ENCODE measurements around the gene ELMO1.

ELMO1 gene, protein sequence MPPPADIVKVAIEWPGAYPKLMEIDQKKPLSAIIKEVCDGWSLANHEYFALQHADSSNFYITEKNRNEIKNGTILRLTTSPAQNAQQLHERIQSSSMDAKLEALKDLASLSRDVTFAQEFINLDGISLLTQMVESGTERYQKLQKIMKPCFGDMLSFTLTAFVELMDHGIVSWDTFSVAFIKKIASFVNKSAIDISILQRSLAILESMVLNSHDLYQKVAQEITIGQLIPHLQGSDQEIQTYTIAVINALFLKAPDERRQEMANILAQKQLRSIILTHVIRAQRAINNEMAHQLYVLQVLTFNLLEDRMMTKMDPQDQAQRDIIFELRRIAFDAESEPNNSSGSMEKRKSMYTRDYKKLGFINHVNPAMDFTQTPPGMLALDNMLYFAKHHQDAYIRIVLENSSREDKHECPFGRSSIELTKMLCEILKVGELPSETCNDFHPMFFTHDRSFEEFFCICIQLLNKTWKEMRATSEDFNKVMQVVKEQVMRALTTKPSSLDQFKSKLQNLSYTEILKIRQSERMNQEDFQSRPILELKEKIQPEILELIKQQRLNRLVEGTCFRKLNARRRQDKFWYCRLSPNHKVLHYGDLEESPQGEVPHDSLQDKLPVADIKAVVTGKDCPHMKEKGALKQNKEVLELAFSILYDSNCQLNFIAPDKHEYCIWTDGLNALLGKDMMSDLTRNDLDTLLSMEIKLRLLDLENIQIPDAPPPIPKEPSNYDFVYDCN

GRCh38 chr7:37448636-37449361 lies at the start of gene ELMO1:
ELMO1 (minus strand) TSS chr7:37448864; CDS start chr7:37342690, 106,174 bp downstream.
- DNase-seq = peak; percentile 89

DNA sequence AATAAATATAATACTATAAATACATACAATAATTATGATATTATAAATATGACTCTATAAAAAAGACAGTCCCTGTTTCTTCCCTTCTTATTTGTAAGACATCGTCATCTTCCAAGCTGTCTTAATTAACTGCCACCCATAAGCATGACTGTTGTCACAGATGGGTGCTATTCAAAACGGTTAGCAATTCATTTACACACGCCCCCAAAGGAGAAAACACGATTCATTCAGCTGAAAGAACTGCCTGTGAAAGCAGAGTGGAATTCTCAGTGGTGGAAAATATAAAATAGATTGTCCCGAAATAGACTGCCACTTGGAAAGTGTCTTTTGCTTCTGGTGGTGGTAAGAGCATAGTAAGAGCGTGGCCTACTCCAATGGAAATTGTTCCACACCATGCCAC lies 48.9 kb upstream of the ELMO1 start:
- no peak for DNase-seq

DNA sequence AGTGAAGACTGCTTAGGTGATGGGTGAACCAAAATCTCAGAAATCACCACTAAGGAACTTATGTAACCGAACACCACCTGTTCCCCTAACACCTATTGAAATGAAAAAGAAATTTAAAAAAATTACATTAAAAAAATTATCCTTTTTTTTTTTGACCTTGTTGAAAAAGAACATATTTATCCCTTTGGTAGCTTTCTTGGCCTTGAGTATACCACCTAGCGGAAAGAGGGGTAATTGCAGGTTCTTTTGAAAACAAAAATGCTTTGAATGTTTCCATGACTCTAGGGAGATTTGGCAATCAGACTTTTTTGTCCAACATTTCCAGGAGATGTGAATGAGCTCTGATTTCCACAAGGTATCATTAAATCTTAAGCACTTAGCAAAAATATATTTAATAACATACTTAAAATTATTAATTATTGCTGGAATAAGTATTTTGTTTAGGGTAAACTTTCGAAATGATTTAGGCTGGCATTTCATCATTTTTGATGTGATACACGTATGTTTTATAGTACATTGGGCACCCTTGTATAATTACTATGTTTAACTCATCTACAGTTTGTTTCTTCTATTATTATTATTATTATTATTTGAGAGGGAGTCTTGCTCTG lies 47.0 kb upstream of the ELMO1 start:
- DNase-seq = peak; percentile 67

GRCh38 chr7:37494926-37495325 lies 46.3 kb upstream of the ELMO1 start:
- peak; percentile 82 for DNase-seq

- DNase-seq = no peak
Observed at GRCh38 chr7:37493810-37494209, 45.1 kb upstream of the ELMO1 start.

- no peak for DNase-seq
Observed at GRCh38 chr7:37493123-37493522, 44.5 kb upstream of the ELMO1 start.

GRCh38 chr7:37491919-37492694 lies 43.4 kb upstream of the ELMO1 start:
- DNase-seq = no peak

GRCh38 chr7:37489703-37490102 lies 41.0 kb upstream of the ELMO1 start:
- DNase-seq = no peak

DNA sequence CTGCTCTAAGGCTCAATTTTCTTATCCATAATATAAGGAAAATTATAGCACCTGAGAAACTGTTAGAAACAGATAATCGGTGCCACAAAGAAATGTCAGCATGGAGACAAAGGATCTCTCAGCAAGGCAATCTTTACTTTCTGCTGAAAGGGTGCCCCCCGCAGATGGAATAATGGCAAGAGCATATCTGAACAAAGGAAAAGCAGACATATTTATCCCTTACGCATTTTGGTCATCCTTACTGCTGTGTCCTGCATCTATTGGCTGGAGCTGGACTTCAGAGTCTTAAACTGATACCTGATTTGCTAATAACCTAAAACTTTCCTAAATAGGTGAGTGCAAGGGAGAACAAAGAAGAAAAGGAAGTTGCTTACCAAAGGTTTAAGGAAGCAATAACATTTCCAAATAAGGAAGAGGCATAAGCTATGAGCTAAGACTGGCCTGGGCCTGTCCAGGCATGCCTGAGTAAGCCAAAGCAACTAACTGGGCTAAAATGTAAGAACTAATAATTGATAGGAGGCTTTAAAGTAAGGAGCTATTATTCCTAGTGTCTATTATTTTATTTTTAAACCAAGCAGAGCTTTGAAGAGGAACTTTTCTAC lies 39.6 kb upstream of the ELMO1 start:
- DNase-seq = peak; percentile 47

GRCh38 chr7:37484426-37485073 lies 35.9 kb upstream of the ELMO1 start:
- DNase-seq = no peak

GRCh38 chr7:37483627-37484026 lies 35.0 kb upstream of the ELMO1 start:
- DNase-seq = no peak

DNA sequence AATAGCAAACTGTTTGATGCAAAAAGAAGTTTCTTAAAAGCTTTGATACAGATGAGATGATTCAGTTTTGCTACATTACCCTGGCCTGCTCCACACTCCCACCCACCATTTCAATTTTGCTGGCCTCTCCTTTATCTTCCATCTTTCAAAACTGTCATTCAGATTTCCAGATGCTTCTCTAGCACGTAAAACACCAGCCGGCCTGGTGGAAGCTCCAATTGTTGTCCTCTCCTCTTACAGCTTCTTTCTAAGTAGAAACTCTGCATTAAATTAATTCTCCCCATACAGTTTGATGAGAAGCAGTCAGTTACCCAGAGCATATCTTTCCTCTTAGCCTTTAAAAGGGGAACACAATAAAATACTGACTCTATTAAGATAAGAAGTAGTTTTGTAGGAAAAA lies 34.3 kb upstream of the ELMO1 start:
- no peak for DNase-seq

GRCh38 chr7:37482505-37482904 lies 33.8 kb upstream of the ELMO1 start:
- no peak for DNase-seq

GRCh38 chr7:37481722-37482288 lies 33.1 kb upstream of the ELMO1 start:
- no peak for DNase-seq

DNA sequence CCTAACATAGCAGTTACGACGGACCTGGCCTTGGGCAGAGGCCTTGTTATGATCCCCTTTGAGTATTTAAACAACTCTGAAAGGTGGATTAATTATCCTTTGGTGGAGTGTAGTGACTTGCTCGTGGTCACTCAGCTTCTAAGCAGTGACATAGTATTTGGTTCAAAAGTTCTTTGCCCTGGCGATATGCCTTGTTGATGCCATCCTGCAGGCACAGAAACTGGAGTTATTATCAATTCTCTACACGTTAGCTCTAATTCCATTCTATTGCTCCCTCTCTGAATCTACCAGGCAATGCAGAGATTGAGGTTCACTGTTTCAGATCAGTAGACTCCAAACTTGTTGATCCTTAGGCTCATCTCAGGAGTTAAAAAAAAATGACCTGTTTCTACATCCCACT lies 32.5 kb upstream of the ELMO1 start:
- no peak for DNase-seq

GRCh38 chr7:37480041-37481031 lies 31.7 kb upstream of the ELMO1 start:
- DNase-seq = peak; percentile 67

DNA sequence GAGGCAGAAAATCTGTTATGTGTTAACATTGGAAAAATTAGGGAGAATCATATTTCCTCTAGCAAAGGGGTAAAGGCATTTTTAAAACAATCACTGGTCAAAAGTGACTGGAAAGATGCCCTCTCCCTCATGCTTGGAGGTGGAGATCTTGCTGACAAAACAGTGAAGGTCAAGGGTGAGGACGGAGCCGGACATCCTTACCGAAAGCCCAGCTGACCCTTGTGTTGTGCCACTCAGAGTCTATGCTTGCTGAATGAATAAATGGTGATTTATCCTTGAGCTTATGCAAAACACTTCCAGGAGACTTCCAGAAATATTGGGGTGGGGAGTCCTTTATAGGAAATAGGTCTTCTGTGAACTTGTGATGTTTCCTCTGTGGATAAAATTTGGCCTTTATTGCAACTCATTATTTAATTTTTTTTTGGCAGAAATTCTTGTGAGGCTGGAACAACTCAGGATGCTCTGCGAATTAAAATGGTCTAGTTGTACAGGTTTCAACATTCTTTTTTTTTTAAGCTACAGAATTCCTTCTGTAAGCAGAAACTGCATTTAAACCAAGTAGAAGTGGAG lies 28.3 kb upstream of the ELMO1 start:
- no peak for DNase-seq

DNA sequence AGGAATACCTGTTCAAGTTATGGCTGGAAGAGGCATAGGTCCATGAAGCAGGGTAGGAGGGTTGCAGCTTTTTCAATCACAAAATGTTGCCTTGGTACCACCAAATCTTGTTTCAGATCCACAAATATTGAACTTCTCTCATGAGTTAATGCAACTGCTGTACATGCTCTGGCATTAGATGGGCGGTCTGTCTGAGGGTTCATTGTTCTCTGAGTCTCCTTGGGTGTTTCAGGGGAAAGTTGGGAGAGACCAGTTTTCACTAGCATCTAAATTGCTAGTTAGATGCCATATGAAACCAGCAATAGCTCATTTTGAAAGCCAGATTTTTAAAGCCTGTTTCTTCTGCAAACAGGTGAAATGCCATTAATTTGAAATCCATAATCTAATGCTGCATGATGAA lies 27.8 kb upstream of the ELMO1 start:
- DNase-seq = no peak

- no peak for DNase-seq
Observed at GRCh38 chr7:37475646-37476045, 27.0 kb upstream of the ELMO1 start.
